Measurements from ENCODE around the gene ACADS.
"Not testable (repeated sequence)": the region's sequence is repeated elsewhere in the genome, so short reads cannot be mapped to it uniquely, and the experiment has no call there.

Gene ACADS

GRCh38 chr12:120724720-120725119 lies 906 bp upstream of the ACADS start:
- in situ Hi-C loops (cut with MboI; ENCODE audit: low sequenced_read_pairs, unreplicated experiment): no loop called here
- DNase-seq (ENCODE audit: low spot score): no peak
- no peak for TF ChIP-seq CTCF (IDR thresholded peaks at IDR 0.05; ENCODE audit: borderline replicate concordance, control extremely low read depth, extremely low read depth, insufficient read depth, missing control alignments)

GRCh38 chr12:120725151-120725658 lies 421 bp upstream of the ACADS start:
- in situ Hi-C loops (cut with MboI; ENCODE audit: low sequenced_read_pairs, unreplicated experiment): no loop called here
- no peak for TF ChIP-seq CTCF (IDR thresholded peaks at IDR 0.05; ENCODE audit: borderline replicate concordance, control extremely low read depth, extremely low read depth, insufficient read depth, missing control alignments)
- no peak for DNase-seq (ENCODE audit: low spot score)

- no peak for DNase-seq (ENCODE audit: low spot score)
- no peak for TF ChIP-seq CTCF (IDR thresholded peaks at IDR 0.05; ENCODE audit: borderline replicate concordance, control extremely low read depth, extremely low read depth, insufficient read depth, missing control alignments)
- in situ Hi-C loops (cut with MboI; ENCODE audit: low sequenced_read_pairs, unreplicated experiment): no loop called here
Measured at GRCh38 chr12:120726510-120726793, 826 bp downstream of the ACADS start.

DNA sequence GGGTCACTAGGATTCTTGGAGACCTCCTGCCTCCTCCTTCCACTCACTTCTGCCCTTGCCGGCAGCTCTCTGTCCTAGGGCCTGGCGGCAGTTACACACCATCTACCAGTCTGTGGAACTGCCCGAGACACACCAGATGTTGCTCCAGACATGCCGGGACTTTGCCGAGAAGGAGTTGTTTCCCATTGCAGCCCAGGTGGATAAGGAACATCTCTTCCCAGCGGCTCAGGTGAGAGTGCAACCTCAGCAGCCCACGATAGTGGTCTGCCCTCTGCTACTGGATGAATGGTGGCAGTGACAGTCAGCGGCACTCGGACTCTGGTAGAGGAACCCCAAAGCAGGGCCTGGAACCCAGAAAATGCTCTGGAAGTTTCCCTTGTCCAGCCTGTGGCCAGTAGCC lies 1.3 kb downstream of the ACADS start:
- DNase-seq (ENCODE audit: low spot score): no peak
- in situ Hi-C loops (cut with MboI; ENCODE audit: low sequenced_read_pairs, unreplicated experiment): no loop called here
- no peak for TF ChIP-seq CTCF (IDR thresholded peaks at IDR 0.05; ENCODE audit: borderline replicate concordance, control extremely low read depth, extremely low read depth, insufficient read depth, missing control alignments)

- in situ Hi-C loops (cut with MboI; ENCODE audit: low sequenced_read_pairs, unreplicated experiment); DNase-seq (ENCODE audit: low spot score): not testable (repeated sequence)
Measured at GRCh38 chr12:120732198-120732597, 6.6 kb downstream of the ACADS start.

GRCh38 chr12:120733574-120733973 lies 7.9 kb downstream of the ACADS start:
- no peak for TF ChIP-seq CTCF (IDR thresholded peaks at IDR 0.05; ENCODE audit: borderline replicate concordance, control extremely low read depth, extremely low read depth, insufficient read depth, missing control alignments)
- no peak for DNase-seq (ENCODE audit: low spot score)
- in situ Hi-C loops (cut with MboI; ENCODE audit: low sequenced_read_pairs, unreplicated experiment): no loop called here

DNA sequence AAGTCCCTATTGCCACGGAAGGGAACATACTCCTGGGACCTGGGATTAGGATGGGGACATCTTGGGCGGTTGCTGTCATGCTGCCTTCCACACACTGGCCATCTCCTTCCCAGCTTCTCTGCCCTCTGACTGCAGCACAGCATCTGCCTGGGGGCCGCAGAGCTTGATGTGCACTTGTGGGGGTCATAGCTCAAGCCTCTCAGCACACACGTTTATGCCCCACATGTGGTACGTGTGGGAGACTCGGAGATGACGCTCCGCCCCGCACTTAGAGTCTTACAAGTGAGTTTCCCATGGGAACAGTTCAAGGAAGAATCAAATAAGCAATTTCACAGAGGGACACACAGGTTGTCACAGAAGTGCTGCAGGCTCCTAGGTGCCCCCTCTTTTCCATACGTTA lies 8.6 kb downstream of the ACADS start:
- no peak for DNase-seq (ENCODE audit: low spot score)
- TF ChIP-seq CTCF (IDR thresholded peaks at IDR 0.05; ENCODE audit: borderline replicate concordance, control extremely low read depth, extremely low read depth, insufficient read depth, missing control alignments): no peak
- in situ Hi-C loops (cut with MboI; ENCODE audit: low sequenced_read_pairs, unreplicated experiment): no loop called here

Data from GM13976 (cell line).